Measurements from ENCODE around the gene LYRM1.

- TF ChIP-seq EP300 (IDR thresholded peaks at IDR 0.05): no peak
- no peak for TF ChIP-seq CTCF (IDR thresholded peaks at IDR 0.05)
- TF ChIP-seq, protein P1, sequence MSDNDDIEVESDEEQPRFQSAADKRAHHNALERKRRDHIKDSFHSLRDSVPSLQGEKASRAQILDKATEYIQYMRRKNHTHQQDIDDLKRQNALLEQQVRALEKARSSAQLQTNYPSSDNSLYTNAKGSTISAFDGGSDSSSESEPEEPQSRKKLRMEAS (IDR thresholded peaks at IDR 0.05): no peak
- no peak for TF ChIP-seq POLR2A (IDR thresholded peaks at IDR 0.05; ENCODE audit: low read length)
- TF ChIP-seq, protein P2, sequence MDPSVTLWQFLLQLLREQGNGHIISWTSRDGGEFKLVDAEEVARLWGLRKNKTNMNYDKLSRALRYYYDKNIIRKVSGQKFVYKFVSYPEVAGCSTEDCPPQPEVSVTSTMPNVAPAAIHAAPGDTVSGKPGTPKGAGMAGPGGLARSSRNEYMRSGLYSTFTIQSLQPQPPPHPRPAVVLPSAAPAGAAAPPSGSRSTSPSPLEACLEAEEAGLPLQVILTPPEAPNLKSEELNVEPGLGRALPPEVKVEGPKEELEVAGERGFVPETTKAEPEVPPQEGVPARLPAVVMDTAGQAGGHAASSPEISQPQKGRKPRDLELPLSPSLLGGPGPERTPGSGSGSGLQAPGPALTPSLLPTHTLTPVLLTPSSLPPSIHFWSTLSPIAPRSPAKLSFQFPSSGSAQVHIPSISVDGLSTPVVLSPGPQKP (IDR thresholded peaks at IDR 0.05; ENCODE audit: low read depth, low read length): no peak
These were observed 30.3 kb upstream of the LYRM1 start for GRCh38 chr16:20870122-20870820.
